ENCODE measurements around the gene STPG1. TPM values are rescaled to one million over a fixed set of nuclear protein-coding genes. Genes with fewer than 3 reads are reported as not detected.
A peak's percentile ranks its signal among the peaks of the same experiment; 100 is the strongest.

STPG1 gene
- total and polyA plus RNA-seq, 9 of the 15 experiments (the other 6 are each of a cell fraction or from before 2014, with no cell fraction given) = 5.0 to 11.9 (median 8.3) TPM

GRCh38 chr1:24415334-24415909 lies 1.8 kb upstream of the STPG1 start, which contains the start of gene NIPAL3 (continued):
- no peak for TF ChIP-seq CLOCK (CRISPR knock-in tag; IDR thresholded peaks at IDR 0.05; ENCODE audit: borderline replicate concordance)
- TF ChIP-seq HNRNPK (IDR thresholded peaks at IDR 0.05; ENCODE audit: low read depth, low read length, poor library complexity, severe bottlenecking) = no peak
- no peak for TF ChIP-seq ZNF124 (CRISPR knock-in tag; IDR thresholded peaks at IDR 0.05)
- TF ChIP-seq ZSCAN29 (IDR thresholded peaks at IDR 0.05) = no peak
- no peak for TF ChIP-seq SMARCE1 (IDR thresholded peaks at IDR 0.05)
- no peak for TF ChIP-seq ZBTB1 (CRISPR knock-in tag; IDR thresholded peaks at IDR 0.05; ENCODE audit: borderline replicate concordance, low read depth)
- no peak for TF ChIP-seq THRA (IDR thresholded peaks at IDR 0.05)
- no peak for TF ChIP-seq ZNF217 (CRISPR knock-in tag; IDR thresholded peaks at IDR 0.05)
- no peak for TF ChIP-seq SNIP1 (IDR thresholded peaks at IDR 0.05; ENCODE audit: low read depth)
- TF ChIP-seq ZBTB17 (CRISPR knock-in tag; IDR thresholded peaks at IDR 0.05) = no peak
- no peak for TF ChIP-seq ZKSCAN8 (CRISPR knock-in tag; IDR thresholded peaks at IDR 0.05)
- TF ChIP-seq ZNF785 (CRISPR knock-in tag; IDR thresholded peaks at IDR 0.05) = no peak
- TF ChIP-seq PHF21A (IDR thresholded peaks at IDR 0.05; ENCODE audit: borderline replicate concordance, low read depth) = no peak
- TF ChIP-seq EWSR1 (IDR thresholded peaks at IDR 0.05; ENCODE audit: borderline replicate concordance, low read depth, partially characterized antibody) = no peak
- TF ChIP-seq NELFE (IDR thresholded peaks at IDR 0.05; ENCODE audit: insufficient read depth, insufficient read length) = no peak
- no peak for TF ChIP-seq MAFG (tag; conservative IDR thresholded peaks at IDR 0.05)
- no peak for TF ChIP-seq NR2C1 (IDR thresholded peaks at IDR 0.05)
- no peak for TF ChIP-seq NR2C1 (tag; IDR thresholded peaks at IDR 0.05)
- TF ChIP-seq NFYB (IDR thresholded peaks at IDR 0.05; ENCODE audit: extremely low read depth, insufficient read length) = peak; percentile 90
- TF ChIP-seq SP2 (IDR thresholded peaks at IDR 0.05; ENCODE audit: extremely low read depth, low read depth, low read length, poor library complexity, severe bottlenecking) = peak; percentile 92
- TF ChIP-seq NR4A1 (CRISPR knock-in tag; IDR thresholded peaks at IDR 0.05) = no peak
- TF ChIP-seq NR4A1 (tag; IDR thresholded peaks at IDR 0.05) = peak; percentile 38; the same call in 1 of the 2 replicates
- peak; percentile 40; the same call in 1 of the 2 replicates for TF ChIP-seq ZNF384 (IDR thresholded peaks at IDR 0.05; ENCODE audit: low read depth, low read length)
- no peak for TF ChIP-seq ZNF274 (IDR thresholded peaks at IDR 0.05; ENCODE audit: borderline replicate concordance, low read depth, low read length)
- TF ChIP-seq FOXK2 (conservative IDR thresholded peaks at IDR 0.05 in 1 of 2, IDR thresholded peaks at IDR 0.05 in 1 of 2; ENCODE audit: low read depth in 2 of 2) = peak; percentile 86 to 94
- TF ChIP-seq ETV1 (tag; conservative IDR thresholded peaks at IDR 0.05; ENCODE audit: low read depth) = peak; percentile 57; the same call in 1 of the 2 replicates
- TF ChIP-seq ZFP30 (CRISPR knock-in tag; IDR thresholded peaks at IDR 0.05; ENCODE audit: borderline replicate concordance) = no peak
- no peak; a peak in 1 of 4 replicates for TF ChIP-seq HDAC1 (IDR thresholded peaks at IDR 0.05)
